Upper lobe of left lung (tissue), 6 donors: ENCODE measurements around the gene PLGRKT. TPM values are rescaled to one million over a fixed set of nuclear protein-coding genes. Genes with fewer than 3 reads are reported as not detected.
"Not testable (repeated sequence)": the region's sequence is repeated elsewhere in the genome, so short reads cannot be mapped to it uniquely, and the experiment has no call there.

Experiments used
- ATAC-seq, 2 donors: fragments of 200-7000 bp; cut with Tn5 transposase; one replicate each; pipeline ENCODE4 v1.9.1; 2022; ENCODE audit warnings: mild to moderate bottlenecking in 2 of 2, moderate library complexity in 2 of 2; ENCODE audit not compliant: low FRiP score in 2 of 2
- DNase-seq, 2 donors: peaks; one replicate each; pipeline ENCODE4 v3.0.0-alpha.2; 2019 to 2020
- H3K27ac ChIP-seq, 4 donors: fragments of 200-600 bp; sonication (generic); one replicate each; pipeline ENCODE4 v1.5.1; 2016 to 2019
- H3K27me3 ChIP-seq, 4 donors: fragments of 200-600 bp; sonication (generic); one replicate each; pipeline ENCODE4 v1.5.1; 2017 to 2019
- H3K36me3 ChIP-seq, 4 donors: fragments of 200-600 bp; sonication (generic); one replicate each; pipeline ENCODE4 v1.5.1; 2016 to 2019
- H3K4me1 ChIP-seq, 4 donors: fragments of 200-600 bp; sonication (generic); one replicate each; pipeline ENCODE4 v1.5.1; 2018 to 2019
- H3K4me3 ChIP-seq, 4 donors: fragments of 200-600 bp; sonication (generic); one replicate each; pipeline ENCODE4 v1.5.1; 2017 to 2019; ENCODE audit warnings: mild to moderate bottlenecking in 2 of 4, moderate library complexity in 1 of 4
- H3K9me3 ChIP-seq, 4 donors: fragments of 200-600 bp; sonication (generic); one replicate each; pipeline ENCODE4 v1.5.1; 2018 to 2019
- CTCF ChIP-seq, 6 experiments: fragments of 450-650 bp in 4 of 6; fragments of 200-600 bp in 2 of 6; sonication (generic) in 2 of 6; IDR thresholded peaks; one replicate each; pipeline ENCODE4 v1.5.1; 2016 to 2019; ENCODE audit warnings: antibody characterized with exemption in 6 of 6
- EP300 ChIP-seq, 4 donors: sonication (generic); formaldehyde crosslinking; IDR thresholded peaks; one replicate each; pipeline ENCODE4 v1.5.1; 2017; ENCODE audit warnings: antibody characterized with exemption in 4 of 4, control low read depth in 2 of 4
- POLR2A ChIP-seq, 4 donors: fragments of 450-650 bp; IDR thresholded peaks; one replicate each; pipeline ENCODE4 v1.5.1; 2016 to 2017; ENCODE audit warnings: antibody characterized with exemption in 4 of 4, mild to moderate bottlenecking in 2 of 4
- POLR2AphosphoS5 ChIP-seq, 2 donors: sonication (generic); formaldehyde crosslinking; IDR thresholded peaks; one replicate each; pipeline ENCODE4 v1.5.1; 2017; ENCODE audit warnings: antibody characterized with exemption in 2 of 2
- WGBS, 2 donors: methylation state at CpG; one replicate each; pipeline ENCODE4 v1.1.5; 2017 to 2018; 5-methylcytosine and 5-hydroxymethylcytosine counted together
- total RNA-seq, 6 donors: library from RNA; depleted of rRNA in 4 of 6; stranded (reverse); fragments of >200 nt in 4 of 6; gene quantifications; one replicate each; pipeline versions ENCODE4 v1.1.0 to v1.2.1, GENCODE V29; 2016 to 2021
- donor health status: DM: no; HTN: no; CAD: no; lungs with moderate emphysema.
- donor health status: DM: no; HTN: yes; CAD: no; lungs with severe emphysema.

The PLGRKT gene
- total RNA-seq, 6 donors from 2014 or later, result 3.1 to 19.3 (median 14.4) TPM

- Histone ChIP-seq H3K4me3 (no peak overlapping the region), H3K36me3 (peaks cover 0 to 9% (median 6%) of the 10 kb centered on the region in 4 donors), H3K27me3 (no peaks in the 10 kb centered on the region), H3K4me1 (no peaks in the 10 kb centered on the region), H3K9me3 (no peaks in the 10 kb centered on the region), H3K27ac (no peak overlapping the region)
- ATAC-seq (no peak), DNase-seq (peak in 1 of 2 donors; percentile 48)
- no peak for TF ChIP-seq POLR2A (IDR thresholded peaks at IDR 0.05)
- no peak for TF ChIP-seq CTCF (IDR thresholded peaks at IDR 0.05)
- no peak for TF ChIP-seq EP300 (IDR thresholded peaks at IDR 0.05)
- TF ChIP-seq POLR2AphosphoS5 (IDR thresholded peaks at IDR 0.05), result no peak
- 96 to 98% methylated on average over 17 to 18 of the region's 20 CpGs for WGBS, 2 donors
Measured at GRCh38 chr9:5418481-5418880, 19.2 kb downstream of the PLGRKT start.

DNA sequence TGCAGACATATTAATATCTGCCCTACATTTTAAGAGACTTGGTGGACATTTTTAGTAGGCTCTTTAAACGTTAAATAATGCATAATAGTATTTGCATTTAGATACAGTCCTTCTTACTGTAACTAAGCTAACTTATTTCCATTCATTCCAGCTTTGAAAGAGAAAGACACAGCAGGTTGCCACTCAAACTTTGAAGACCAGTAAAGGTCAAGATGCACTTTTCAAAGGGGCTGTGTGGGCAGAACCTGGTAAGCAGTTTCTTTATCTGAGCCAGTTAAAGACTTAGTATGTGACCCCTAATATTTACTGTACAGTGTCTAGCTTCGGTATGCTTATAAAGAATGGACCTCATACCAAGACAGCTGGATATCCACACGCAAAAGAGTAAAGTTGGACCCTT, 20.8 kb downstream of the PLGRKT start:
- Histone ChIP-seq H3K4me3 (no peak overlapping the region), H3K27me3 (no peaks in the 10 kb centered on the region), H3K4me1 (no peaks in the 10 kb centered on the region), H3K9me3 (no peaks in the 10 kb centered on the region), H3K27ac (no peak overlapping the region), H3K36me3 (peaks cover 0 to 9% (median 6%) of the 10 kb centered on the region in 4 donors)
- ATAC-seq, result no peak
- no peak for DNase-seq
- WGBS, 2 donors, result 75 to 76% methylated on average over 3 of the region's 3 CpGs
- TF ChIP-seq POLR2AphosphoS5 (IDR thresholded peaks at IDR 0.05) (no peak), POLR2A (IDR thresholded peaks at IDR 0.05) (no peak), CTCF (IDR thresholded peaks at IDR 0.05) (no peak), EP300 (IDR thresholded peaks at IDR 0.05) (no peak)

DNA sequence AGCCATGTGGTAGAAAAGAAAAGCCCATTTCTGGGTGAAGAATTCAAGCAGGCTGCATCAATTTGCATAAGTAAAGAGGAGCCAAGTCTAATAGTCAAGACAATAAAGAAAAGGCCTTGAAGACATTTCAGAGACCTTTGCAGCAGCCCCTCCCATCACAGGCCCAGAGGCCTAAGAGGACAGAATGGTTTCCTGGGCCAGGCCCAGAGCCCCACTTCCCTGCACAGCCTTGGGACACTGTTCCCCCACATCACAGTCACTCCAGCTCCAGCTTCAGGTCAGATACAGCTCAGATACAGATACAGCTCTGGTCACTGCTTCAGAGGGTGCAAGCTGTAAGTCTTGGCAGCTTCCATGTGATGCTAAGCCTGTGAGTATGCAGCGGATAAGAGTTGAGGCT, 29.1 kb downstream of the PLGRKT start:
- Histone ChIP-seq H3K27ac (no peak overlapping the region), H3K27me3 (no peaks in the 10 kb centered on the region), H3K9me3 (peaks cover 10 to 20% (median 11%) of the 10 kb centered on the region in 4 donors), H3K4me3 (no peak overlapping the region), H3K36me3 (peaks cover 0 to 4% (median 0%) of the 10 kb centered on the region in 4 donors), H3K4me1 (no peaks in the 10 kb centered on the region)
- 95 to 100% methylated on average over 1 of the region's 1 CpG for WGBS, 2 donors
- TF ChIP-seq CTCF (IDR thresholded peaks at IDR 0.05), result no peak
- no peak for TF ChIP-seq POLR2A (IDR thresholded peaks at IDR 0.05)
- no peak for TF ChIP-seq EP300 (IDR thresholded peaks at IDR 0.05)
- no peak for TF ChIP-seq POLR2AphosphoS5 (IDR thresholded peaks at IDR 0.05)
- no peak for ATAC-seq
- no peak for DNase-seq

DNA sequence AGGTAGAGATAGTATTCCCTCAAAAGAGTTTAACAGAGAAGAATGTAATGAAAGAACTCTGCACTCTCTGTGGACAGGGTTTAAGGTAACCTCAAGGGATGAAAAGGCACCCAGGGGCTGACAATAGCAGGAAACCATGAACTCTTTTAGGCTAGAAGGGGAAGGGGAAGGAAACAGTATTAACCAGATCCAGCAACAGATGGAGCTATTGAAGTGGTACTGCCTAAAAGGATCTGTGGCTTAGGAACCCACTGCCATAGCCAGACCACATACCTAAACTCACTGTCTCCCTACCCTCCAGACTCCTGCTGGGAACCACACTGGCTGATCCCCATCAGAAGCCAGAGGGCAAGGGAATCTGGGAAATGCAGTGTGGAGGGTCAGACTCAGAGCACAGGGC, 35.5 kb downstream of the PLGRKT start:
- ATAC-seq (no peak), DNase-seq (no peak)
- no peaks in the 10 kb centered on the region for H3K27me3 ChIP-seq
- TF ChIP-seq EP300 (IDR thresholded peaks at IDR 0.05) (no peak), POLR2AphosphoS5 (IDR thresholded peaks at IDR 0.05) (no peak), CTCF (IDR thresholded peaks at IDR 0.05) (no peak), POLR2A (IDR thresholded peaks at IDR 0.05) (no peak)
- H3K4me3 ChIP-seq, result no peak overlapping the region
- no peaks in the 10 kb centered on the region for H3K4me1 ChIP-seq
- no peaks in the 10 kb centered on the region for H3K9me3 ChIP-seq
- H3K36me3 ChIP-seq, result no peaks in the 10 kb centered on the region
- no peak overlapping the region for H3K27ac ChIP-seq

DNA sequence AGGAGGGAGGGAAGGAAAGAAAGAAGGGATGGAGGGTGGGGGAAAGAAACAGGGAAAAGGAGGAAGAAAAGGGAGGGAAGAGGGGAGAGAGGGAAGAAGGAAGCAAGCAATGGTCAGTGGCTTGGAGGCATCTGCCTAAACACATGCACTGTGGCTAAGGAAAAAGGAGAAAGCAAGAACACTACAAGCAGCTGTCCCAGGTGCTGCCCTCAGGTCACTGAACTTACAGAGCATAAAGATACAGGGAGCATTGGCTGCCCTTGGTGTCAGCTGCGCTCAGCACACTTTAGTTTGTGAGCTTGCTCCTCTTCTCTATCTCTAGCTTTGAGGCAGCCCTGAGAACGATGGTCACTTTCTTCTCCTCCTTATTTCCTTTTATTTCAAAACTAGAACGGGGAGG, 40.2 kb downstream of the PLGRKT start:
- not testable (repeated sequence) for ATAC-seq, H3K4me1 ChIP-seq, H3K36me3 ChIP-seq, H3K27ac ChIP-seq, H3K4me3 ChIP-seq, DNase-seq, H3K27me3 ChIP-seq, H3K9me3 ChIP-seq
- WGBS, 2 donors, result 80 to 91% methylated on average over 3 of the region's 3 CpGs
